Panc1 (cell line): ENCODE results near the gene CDH19. TPM values are rescaled to one million over a fixed set of nuclear protein-coding genes. Genes with fewer than 3 reads are reported as not detected.

Experiments used
- ATAC-seq: fragments of 200-7000 bp; cut with Tn5 transposase; 2 replicates; pipeline ENCODE4 v1.9.1; 2020; ENCODE audit warnings: mild to moderate bottlenecking, moderate library complexity
- BruUV-seq: library from RNA; stranded (reverse); fragments of 400-500 nt; replicated peaks from 2 replicates; lab custom pipeline; 2021; lab: Mats Ljungman, UMichigan
- CTCF ChIA-PET: fragments of 300-600 bp; sonication (Branson Sonifier 250); formaldehyde crosslinking; loops from one replicate; lab custom pipeline; 2022; ENCODE audit warnings: antibody characterized with exemption; lab: Charles Lee
- POLR2A ChIA-PET: fragments of 300-600 bp; sonication (Branson Sonifier 250); formaldehyde crosslinking; loops from one replicate; lab custom pipeline; 2022; ENCODE audit warnings: antibody characterized with exemption; lab: Charles Lee
- DNase-seq: peaks from one replicate; pipeline ENCODE4 v3.0.0-alpha.2; 2010; ENCODE audit warnings: low read depth, low spot score
- H3K27ac ChIP-seq: 2 replicates; pipeline ENCODE4 v1.5.1; 2011; ENCODE audit warnings: mild to moderate bottlenecking, low read length, inconsistent platforms
- H3K27me3 ChIP-seq: fragments of 200-500 bp; sonication (Bioruptor generic); 2 replicates; pipeline ENCODE4 v1.6.0; 2014; ENCODE audit warnings: low read length, inconsistent platforms; ENCODE audit not compliant: control insufficient read depth, insufficient read depth
- H3K36me3 ChIP-seq: fragments of 200-500 bp; sonication (Bioruptor generic); 2 replicates; pipeline ENCODE4 v1.5.1; 2014; ENCODE audit warnings: inconsistent platforms, mild to moderate bottlenecking, low read length, moderate library complexity; ENCODE audit not compliant: control insufficient read depth, insufficient read depth
- H3K4me1 ChIP-seq: 2 replicates; pipeline ENCODE4 v1.5.1; 2011; ENCODE audit warnings: inconsistent platforms, mild to moderate bottlenecking, low read length, moderate library complexity; ENCODE audit not compliant: control insufficient read depth, insufficient read depth
- H3K4me3 ChIP-seq, 2 experiments: 2 replicates each; pipeline ENCODE4 v1.5.1; 2011 to 2012; ENCODE audit warnings: low read depth in 2 of 2, low read length in 2 of 2, mild to moderate bottlenecking in 2 of 2, inconsistent platforms in 1 of 2, moderate library complexity in 1 of 2
- H3K9me3 ChIP-seq: fragments of 200-500 bp; sonication (Bioruptor generic); 2 replicates; pipeline ENCODE4 v1.5.1; 2014; ENCODE audit warnings: low read depth, mild to moderate bottlenecking, inconsistent platforms, low read length, moderate library complexity; ENCODE audit not compliant: control insufficient read depth, insufficient read depth
- POLR2AphosphoS5 ChIP-seq: IDR thresholded peaks from 2 replicates; pipeline ENCODE4 v1.6.1; 2012; ENCODE audit warnings: mild to moderate bottlenecking, low read depth, low read length, moderate library complexity
- SIN3A ChIP-seq: IDR thresholded peaks from 2 replicates; pipeline ENCODE4 v1.6.1; 2012; ENCODE audit warnings: low read depth, mild to moderate bottlenecking, low read length, moderate library complexity, borderline replicate concordance; ENCODE audit not compliant: insufficient read depth
- TCF7L2 ChIP-seq: IDR thresholded peaks from 2 replicates; pipeline ENCODE4 v1.6.1; 2011; ENCODE audit warnings: mild to moderate bottlenecking, low read depth, low read length, inconsistent platforms
- in situ Hi-C: cut with HindIII; loops from 2 replicates; pipeline ENCODE4 v1.10.0; 2016; ENCODE audit warnings: low sequenced_read_pairs, low pct_unique_long_range_greater_than_20kb
- intact Hi-C: fragments of 100-400 bp; cut with micrococcal nuclease; formaldehyde crosslinking; loops from one replicate; pipeline ENCODE4 v1.10.0; 2022; ENCODE audit not compliant: unreplicated experiment
- total RNA-seq: library from RNA; stranded (reverse); gene quantifications from one replicate; pipeline ENCODE4 v1.2.1, GENCODE V29; 2021; ENCODE audit not compliant: unreplicated experiment
- TF ChIP-seq, protein P1 (sequence below): fragments of 450-650 bp; IDR thresholded peaks from 2 replicates; pipeline ENCODE4 v1.5.1; 2017; ENCODE audit warnings: mild to moderate bottlenecking
- TF ChIP-seq, protein P2 (sequence below), 2 experiments: IDR thresholded peaks; 2 replicates each; pipeline ENCODE4 v1.6.1; 2011 to 2012; ENCODE audit warnings: low read depth in 2 of 2, control low read depth in 1 of 2, low read length in 1 of 2, mild to moderate bottlenecking in 1 of 2, moderate library complexity in 1 of 2; ENCODE audit not compliant: insufficient read depth in 1 of 2

The CDH19 gene
- total RNA-seq, 1 experiment from 2014 or later: not detected

DNA sequence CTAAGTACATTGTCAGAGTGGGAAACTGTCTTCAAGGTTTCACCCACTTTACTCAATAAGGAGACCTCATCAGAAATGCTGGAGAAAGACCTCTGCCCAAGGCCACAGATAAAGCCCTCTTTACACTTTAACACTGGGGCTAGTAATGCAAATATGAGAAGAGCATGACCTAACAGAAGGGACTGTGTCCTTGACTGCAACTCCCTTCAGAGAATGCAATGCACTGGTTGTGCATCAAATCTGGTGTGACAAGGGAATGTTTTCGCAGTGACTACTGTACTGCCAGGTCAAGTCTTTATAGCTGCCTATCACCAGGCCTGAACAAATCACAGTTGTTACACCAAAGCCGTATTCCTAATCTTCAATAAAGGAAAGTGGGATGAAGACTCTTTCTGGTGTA, 28.6 kb downstream of the CDH19 start:
- ChIA-PET POLR2A (no interaction called here), CTCF (no interaction called here)
- TF ChIP-seq, protein P1, sequence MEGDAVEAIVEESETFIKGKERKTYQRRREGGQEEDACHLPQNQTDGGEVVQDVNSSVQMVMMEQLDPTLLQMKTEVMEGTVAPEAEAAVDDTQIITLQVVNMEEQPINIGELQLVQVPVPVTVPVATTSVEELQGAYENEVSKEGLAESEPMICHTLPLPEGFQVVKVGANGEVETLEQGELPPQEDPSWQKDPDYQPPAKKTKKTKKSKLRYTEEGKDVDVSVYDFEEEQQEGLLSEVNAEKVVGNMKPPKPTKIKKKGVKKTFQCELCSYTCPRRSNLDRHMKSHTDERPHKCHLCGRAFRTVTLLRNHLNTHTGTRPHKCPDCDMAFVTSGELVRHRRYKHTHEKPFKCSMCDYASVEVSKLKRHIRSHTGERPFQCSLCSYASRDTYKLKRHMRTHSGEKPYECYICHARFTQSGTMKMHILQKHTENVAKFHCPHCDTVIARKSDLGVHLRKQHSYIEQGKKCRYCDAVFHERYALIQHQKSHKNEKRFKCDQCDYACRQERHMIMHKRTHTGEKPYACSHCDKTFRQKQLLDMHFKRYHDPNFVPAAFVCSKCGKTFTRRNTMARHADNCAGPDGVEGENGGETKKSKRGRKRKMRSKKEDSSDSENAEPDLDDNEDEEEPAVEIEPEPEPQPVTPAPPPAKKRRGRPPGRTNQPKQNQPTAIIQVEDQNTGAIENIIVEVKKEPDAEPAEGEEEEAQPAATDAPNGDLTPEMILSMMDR: no peak
- TF ChIP-seq, protein P2, sequence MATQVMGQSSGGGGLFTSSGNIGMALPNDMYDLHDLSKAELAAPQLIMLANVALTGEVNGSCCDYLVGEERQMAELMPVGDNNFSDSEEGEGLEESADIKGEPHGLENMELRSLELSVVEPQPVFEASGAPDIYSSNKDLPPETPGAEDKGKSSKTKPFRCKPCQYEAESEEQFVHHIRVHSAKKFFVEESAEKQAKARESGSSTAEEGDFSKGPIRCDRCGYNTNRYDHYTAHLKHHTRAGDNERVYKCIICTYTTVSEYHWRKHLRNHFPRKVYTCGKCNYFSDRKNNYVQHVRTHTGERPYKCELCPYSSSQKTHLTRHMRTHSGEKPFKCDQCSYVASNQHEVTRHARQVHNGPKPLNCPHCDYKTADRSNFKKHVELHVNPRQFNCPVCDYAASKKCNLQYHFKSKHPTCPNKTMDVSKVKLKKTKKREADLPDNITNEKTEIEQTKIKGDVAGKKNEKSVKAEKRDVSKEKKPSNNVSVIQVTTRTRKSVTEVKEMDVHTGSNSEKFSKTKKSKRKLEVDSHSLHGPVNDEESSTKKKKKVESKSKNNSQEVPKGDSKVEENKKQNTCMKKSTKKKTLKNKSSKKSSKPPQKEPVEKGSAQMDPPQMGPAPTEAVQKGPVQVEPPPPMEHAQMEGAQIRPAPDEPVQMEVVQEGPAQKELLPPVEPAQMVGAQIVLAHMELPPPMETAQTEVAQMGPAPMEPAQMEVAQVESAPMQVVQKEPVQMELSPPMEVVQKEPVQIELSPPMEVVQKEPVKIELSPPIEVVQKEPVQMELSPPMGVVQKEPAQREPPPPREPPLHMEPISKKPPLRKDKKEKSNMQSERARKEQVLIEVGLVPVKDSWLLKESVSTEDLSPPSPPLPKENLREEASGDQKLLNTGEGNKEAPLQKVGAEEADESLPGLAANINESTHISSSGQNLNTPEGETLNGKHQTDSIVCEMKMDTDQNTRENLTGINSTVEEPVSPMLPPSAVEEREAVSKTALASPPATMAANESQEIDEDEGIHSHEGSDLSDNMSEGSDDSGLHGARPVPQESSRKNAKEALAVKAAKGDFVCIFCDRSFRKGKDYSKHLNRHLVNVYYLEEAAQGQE (IDR thresholded peaks at IDR 0.05; ENCODE audit: insufficient read depth in 1 of 2, low read depth in 2 of 2, low read length in 1 of 2): no peak
- TF ChIP-seq TCF7L2 (no peak), POLR2AphosphoS5 (no peak), SIN3A (no peak)
- Histone ChIP-seq H3K4me1 (no peaks in the 10 kb centered on the region), H3K27ac (no peak overlapping the region), H3K9me3 (no peaks in the 10 kb centered on the region), H3K27me3 (no peaks in the 10 kb centered on the region), H3K36me3 (no peaks in the 10 kb centered on the region), H3K4me3 (no peak overlapping the region)
- ATAC-seq (no peak), DNase-seq (no peak)
- intact Hi-C loops: no loop called here
- in situ Hi-C loops: no loop called here
- no TSS peak for BruUV-seq

DNA sequence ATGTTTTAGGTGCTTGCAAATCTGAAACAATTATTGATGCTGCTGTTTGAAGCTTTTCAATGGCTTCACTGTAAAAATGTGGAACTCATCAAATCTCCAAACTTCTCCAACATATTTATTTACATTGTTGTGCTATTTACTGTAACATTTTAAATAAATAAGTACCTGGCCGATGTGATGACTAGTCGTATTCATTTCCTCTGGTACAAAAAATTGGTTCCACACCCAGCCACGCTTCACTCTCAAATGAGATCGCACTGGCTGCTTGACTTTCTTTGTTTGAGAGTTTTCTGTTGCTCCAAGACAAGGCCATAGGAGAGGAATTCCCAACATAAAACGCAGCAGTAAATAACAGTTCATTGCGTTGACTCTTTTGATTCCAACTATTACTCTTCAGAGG, 32.0 kb downstream of the CDH19 start:
- no TSS peak for BruUV-seq
- DNase-seq (no peak), ATAC-seq (no peak)
- TF ChIP-seq POLR2AphosphoS5 (no peak), SIN3A (no peak), TCF7L2 (no peak)
- TF ChIP-seq, protein P1: no peak
- TF ChIP-seq, protein P2 (IDR thresholded peaks at IDR 0.05; ENCODE audit: insufficient read depth in 1 of 2, low read depth in 2 of 2, low read length in 1 of 2): no peak
- Histone ChIP-seq H3K4me1 (no peaks in the 10 kb centered on the region), H3K36me3 (no peaks in the 10 kb centered on the region), H3K27ac (no peak overlapping the region), H3K9me3 (no peaks in the 10 kb centered on the region), H3K4me3 (no peak overlapping the region), H3K27me3 (no peaks in the 10 kb centered on the region)
- in situ Hi-C loops: no loop called here
- POLR2A ChIA-PET: no interaction called here
- intact Hi-C loops: no loop called here
- CTCF ChIA-PET: interaction anchor here (0.6 kb wide), 1 partner anchor 300 kb away, joined by 3 read pairs; no protein-coding TSS in a partner anchor
